Measurements from ENCODE around the gene MPC1L. TPM values are rescaled to one million over a fixed set of nuclear protein-coding genes. Genes with fewer than 3 reads are reported as not detected.
"Not testable (repeated sequence)": the region's sequence is repeated elsewhere in the genome, so short reads cannot be mapped to it uniquely, and the experiment has no call there.

Gene MPC1L
- total RNA-seq (not detected), polyA plus RNA-seq (not detected)
- long read RNA-seq, donor 1, result 0 reads
- long read RNA-seq, donor 2, result 0 reads

DNA sequence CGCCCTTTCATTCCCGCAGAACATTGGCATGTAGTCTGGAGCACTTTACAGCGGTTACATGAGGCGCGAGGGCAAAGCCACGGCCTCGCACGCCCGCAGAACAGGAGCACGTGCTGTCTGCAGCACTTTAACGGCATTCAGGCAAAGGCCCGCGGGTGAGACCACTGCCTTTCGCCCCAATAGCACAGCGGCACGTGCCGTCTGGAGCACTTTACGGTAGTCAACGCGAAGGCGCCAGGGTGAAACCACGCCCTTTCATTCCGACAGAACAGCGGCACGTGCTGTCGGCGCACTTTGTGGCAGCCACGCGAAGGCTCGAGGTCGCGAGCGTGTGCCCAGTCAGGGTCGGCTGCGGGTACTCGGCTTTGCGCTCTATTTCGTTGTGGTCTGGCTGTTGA lies at the start of gene MPC1L:
Gene MPC1L (plus strand): TSS at position 290 of the 398 bp plus-strand sequence. CDS start 138 bp downstream, outside the sequence.
- ATAC-seq (ENCODE audit: low FRiP score) (no peak), DNase-seq (no peak)
- WGBS, 2 donors, result 87 to 95% methylated on average over 38 of the region's 38 CpGs
- H3K4me3 ChIP-seq (ENCODE audit: low read length in 2 of 2), result no peak within 1 kb of the TSS
- no peaks in the 10 kb centered on the region for H3K36me3 ChIP-seq (ENCODE audit: control insufficient read depth in 1 of 2, insufficient read depth in 2 of 2, low read length in 1 of 2)
- no peaks in the 10 kb centered on the region for H3K4me1 ChIP-seq (ENCODE audit: control insufficient read depth in 1 of 2, insufficient read depth in 2 of 2, low read length in 2 of 2)
- no peaks in the 10 kb centered on the region for H3K27me3 ChIP-seq (ENCODE audit: control insufficient read depth in 1 of 2, insufficient read depth in 2 of 2, low read length in 1 of 2)
- no peak within 1 kb of the TSS for H3K27ac ChIP-seq (ENCODE audit: low read depth in 1 of 2, low read length in 2 of 2)
- H3K9me3 ChIP-seq (ENCODE audit: control insufficient read depth, low read length), result no peaks in the 10 kb centered on the region
- intact Hi-C loops (cut with DNase I), result no loop called here

- Histone ChIP-seq H3K27me3 (ENCODE audit: control insufficient read depth in 1 of 2, insufficient read depth in 2 of 2, low read length in 1 of 2) (no peaks in the 10 kb centered on the region), H3K9me3 (ENCODE audit: control insufficient read depth, low read length) (no peaks in the 10 kb centered on the region), H3K36me3 (ENCODE audit: control insufficient read depth in 1 of 2, insufficient read depth in 2 of 2, low read length in 1 of 2) (no peaks in the 10 kb centered on the region), H3K27ac (ENCODE audit: low read depth in 1 of 2, low read length in 2 of 2) (no peak overlapping the region), H3K4me1 (ENCODE audit: control insufficient read depth in 1 of 2, insufficient read depth in 2 of 2, low read length in 2 of 2) (no peaks in the 10 kb centered on the region), H3K4me3 (ENCODE audit: low read length in 2 of 2) (no peak overlapping the region)
- 39% methylated on average over 2 of the region's 2 CpGs for WGBS, 2 donors
- ATAC-seq (ENCODE audit: low FRiP score), result no peak
- DNase-seq, result no peak
- intact Hi-C loops (cut with DNase I), result no loop called here
Observed at GRCh38 chrX:40573763-40574162, 49.5 kb upstream of the MPC1L start.

DNA sequence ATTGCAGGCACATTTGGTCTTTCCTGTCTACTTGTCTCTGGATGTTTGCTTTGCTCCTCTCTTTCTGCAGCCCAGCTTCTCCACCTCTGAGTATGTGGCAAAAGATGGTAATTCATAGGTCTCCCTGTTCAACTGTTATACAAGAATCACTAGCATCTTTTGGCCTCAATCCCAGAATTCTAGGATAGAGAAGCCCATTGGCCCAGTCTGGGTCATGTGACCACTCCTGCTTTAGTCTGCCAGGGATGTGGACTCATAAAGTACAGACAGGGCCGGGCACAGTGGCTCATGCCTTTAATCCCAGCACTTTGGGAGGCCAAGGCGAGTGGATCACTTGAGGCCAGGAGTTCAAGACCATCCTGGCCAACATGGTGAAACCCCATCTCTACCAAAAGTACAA lies 47.8 kb upstream of the MPC1L start:
- H3K9me3 ChIP-seq (ENCODE audit: control insufficient read depth, low read length); H3K36me3 ChIP-seq (ENCODE audit: control insufficient read depth in 1 of 2, insufficient read depth in 2 of 2, low read length in 1 of 2); H3K4me3 ChIP-seq (ENCODE audit: low read length in 2 of 2); ATAC-seq (ENCODE audit: low FRiP score); H3K27me3 ChIP-seq (ENCODE audit: control insufficient read depth in 1 of 2, insufficient read depth in 2 of 2, low read length in 1 of 2); H3K4me1 ChIP-seq (ENCODE audit: control insufficient read depth in 1 of 2, insufficient read depth in 2 of 2, low read length in 2 of 2); intact Hi-C loops (cut with DNase I); DNase-seq; H3K27ac ChIP-seq (ENCODE audit: low read depth in 1 of 2, low read length in 2 of 2): not testable (repeated sequence)
- WGBS, 2 donors, result 56 to 63% methylated on average over 2 of the region's 2 CpGs

GRCh38 chrX:40576291-40576690 lies 46.9 kb upstream of the MPC1L start:
- intact Hi-C loops (cut with DNase I), result no loop called here
- Histone ChIP-seq H3K27ac (ENCODE audit: low read depth in 1 of 2, low read length in 2 of 2) (no peak overlapping the region), H3K4me1 (ENCODE audit: control insufficient read depth in 1 of 2, insufficient read depth in 2 of 2, low read length in 2 of 2) (no peaks in the 10 kb centered on the region), H3K4me3 (ENCODE audit: low read length in 2 of 2) (no peak overlapping the region), H3K27me3 (ENCODE audit: control insufficient read depth in 1 of 2, insufficient read depth in 2 of 2, low read length in 1 of 2) (no peaks in the 10 kb centered on the region), H3K36me3 (ENCODE audit: control insufficient read depth in 1 of 2, insufficient read depth in 2 of 2, low read length in 1 of 2) (no peaks in the 10 kb centered on the region), H3K9me3 (ENCODE audit: control insufficient read depth, low read length) (no peaks in the 10 kb centered on the region)
- ATAC-seq (ENCODE audit: low FRiP score) (no peak), DNase-seq (no peak)
- WGBS, 2 donors, result 83 to 89% methylated on average over 3 of the region's 3 CpGs

DNA sequence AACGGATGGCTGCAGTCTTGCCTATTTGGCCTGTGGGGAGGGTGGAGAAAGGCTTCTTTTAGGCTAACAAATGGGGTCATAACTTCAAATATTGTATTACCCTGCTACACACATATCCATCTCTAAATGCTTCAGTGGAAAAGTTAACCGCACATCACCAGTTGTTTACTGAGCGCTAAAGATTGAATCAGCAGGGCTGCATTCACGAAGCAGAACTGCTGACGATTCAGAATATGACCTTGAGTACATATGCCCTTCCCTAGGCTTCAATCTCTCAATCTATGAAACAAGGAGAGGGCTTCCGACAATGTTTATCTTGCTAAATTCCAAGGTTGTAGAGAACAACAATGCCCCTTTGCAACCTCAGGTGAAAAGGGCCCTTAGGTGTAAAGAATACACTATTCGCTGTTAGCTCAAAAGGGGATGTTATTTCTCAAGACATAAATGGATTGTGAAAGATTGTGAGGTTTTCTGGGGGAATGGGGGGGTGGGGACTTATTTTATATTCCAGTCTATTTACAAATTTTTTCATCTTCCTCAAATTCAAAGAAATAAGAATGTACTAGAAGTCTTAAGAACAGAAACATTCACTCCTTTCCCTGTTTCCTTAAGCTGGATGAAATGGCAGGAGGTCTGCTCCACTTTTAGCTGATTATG lies 45.1 kb upstream of the MPC1L start:
- Histone ChIP-seq H3K27ac (ENCODE audit: low read depth in 1 of 2, low read length in 2 of 2) (no peak overlapping the region), H3K9me3 (ENCODE audit: control insufficient read depth, low read length) (no peaks in the 10 kb centered on the region), H3K4me3 (ENCODE audit: low read length in 2 of 2) (no peak overlapping the region), H3K4me1 (ENCODE audit: control insufficient read depth in 1 of 2, insufficient read depth in 2 of 2, low read length in 2 of 2) (no peaks in the 10 kb centered on the region), H3K27me3 (ENCODE audit: control insufficient read depth in 1 of 2, insufficient read depth in 2 of 2, low read length in 1 of 2) (no peaks in the 10 kb centered on the region), H3K36me3 (ENCODE audit: control insufficient read depth in 1 of 2, insufficient read depth in 2 of 2, low read length in 1 of 2) (no peaks in the 10 kb centered on the region)
- no peak for ATAC-seq (ENCODE audit: low FRiP score)
- intact Hi-C loops (cut with DNase I), result no loop called here
- DNase-seq, result no peak
- 70 to 77% methylated on average over 7 of the region's 7 CpGs for WGBS, 2 donors

DNA sequence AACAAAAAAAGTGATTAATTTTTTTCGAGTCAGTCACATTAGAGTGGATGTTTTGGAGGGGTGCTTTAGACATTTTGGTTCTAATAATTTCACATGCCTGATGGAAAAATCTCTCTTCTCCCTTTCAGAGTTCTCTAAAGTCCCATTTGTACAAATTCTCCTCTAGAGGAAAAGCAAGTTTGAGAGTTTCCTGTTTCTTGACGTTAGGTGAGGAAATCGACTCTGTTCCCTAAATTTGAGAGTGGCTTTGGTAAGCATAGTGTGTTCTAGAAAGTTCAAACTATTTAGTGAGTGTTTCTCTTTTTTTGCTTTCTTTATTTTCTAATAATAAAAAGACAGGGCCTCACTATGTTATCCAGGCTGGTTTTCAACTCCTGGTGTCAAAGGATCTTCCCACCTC lies 44.1 kb upstream of the MPC1L start:
- Histone ChIP-seq H3K27me3 (ENCODE audit: control insufficient read depth in 1 of 2, insufficient read depth in 2 of 2, low read length in 1 of 2) (no peaks in the 10 kb centered on the region), H3K27ac (ENCODE audit: low read depth in 1 of 2, low read length in 2 of 2) (no peak overlapping the region), H3K4me1 (ENCODE audit: control insufficient read depth in 1 of 2, insufficient read depth in 2 of 2, low read length in 2 of 2) (no peaks in the 10 kb centered on the region), H3K4me3 (ENCODE audit: low read length in 2 of 2) (no peak overlapping the region), H3K9me3 (ENCODE audit: control insufficient read depth, low read length) (no peaks in the 10 kb centered on the region), H3K36me3 (ENCODE audit: control insufficient read depth in 1 of 2, insufficient read depth in 2 of 2, low read length in 1 of 2) (no peaks in the 10 kb centered on the region)
- 67 to 73% methylated on average over 3 of the region's 3 CpGs for WGBS, 2 donors
- ATAC-seq (ENCODE audit: low FRiP score), result no peak
- intact Hi-C loops (cut with DNase I), result no loop called here
- DNase-seq, result no peak

- ATAC-seq (ENCODE audit: low FRiP score) (peak; percentile 70), DNase-seq (no peak)
- no peaks in the 10 kb centered on the region for H3K4me1 ChIP-seq (ENCODE audit: control insufficient read depth in 1 of 2, insufficient read depth in 2 of 2, low read length in 2 of 2)
- intact Hi-C loops (cut with DNase I), result no loop called here
- peak overlapping the region in 1 of 2 donors; percentile 89 for H3K27ac ChIP-seq (ENCODE audit: low read depth in 1 of 2, low read length in 2 of 2)
- H3K36me3 ChIP-seq (ENCODE audit: control insufficient read depth in 1 of 2, insufficient read depth in 2 of 2, low read length in 1 of 2), result no peaks in the 10 kb centered on the region
- H3K4me3 ChIP-seq (ENCODE audit: low read length in 2 of 2), result peak overlapping the region; percentile 22 to 79
- 13 to 28% methylated on average over 12 of the region's 12 CpGs for WGBS, 2 donors
- H3K9me3 ChIP-seq (ENCODE audit: control insufficient read depth, low read length), result no peaks in the 10 kb centered on the region
- H3K27me3 ChIP-seq (ENCODE audit: control insufficient read depth in 1 of 2, insufficient read depth in 2 of 2, low read length in 1 of 2), result no peaks in the 10 kb centered on the region
Observed at GRCh38 chrX:40579900-40580536, 43.2 kb upstream of the MPC1L start.

DNA sequence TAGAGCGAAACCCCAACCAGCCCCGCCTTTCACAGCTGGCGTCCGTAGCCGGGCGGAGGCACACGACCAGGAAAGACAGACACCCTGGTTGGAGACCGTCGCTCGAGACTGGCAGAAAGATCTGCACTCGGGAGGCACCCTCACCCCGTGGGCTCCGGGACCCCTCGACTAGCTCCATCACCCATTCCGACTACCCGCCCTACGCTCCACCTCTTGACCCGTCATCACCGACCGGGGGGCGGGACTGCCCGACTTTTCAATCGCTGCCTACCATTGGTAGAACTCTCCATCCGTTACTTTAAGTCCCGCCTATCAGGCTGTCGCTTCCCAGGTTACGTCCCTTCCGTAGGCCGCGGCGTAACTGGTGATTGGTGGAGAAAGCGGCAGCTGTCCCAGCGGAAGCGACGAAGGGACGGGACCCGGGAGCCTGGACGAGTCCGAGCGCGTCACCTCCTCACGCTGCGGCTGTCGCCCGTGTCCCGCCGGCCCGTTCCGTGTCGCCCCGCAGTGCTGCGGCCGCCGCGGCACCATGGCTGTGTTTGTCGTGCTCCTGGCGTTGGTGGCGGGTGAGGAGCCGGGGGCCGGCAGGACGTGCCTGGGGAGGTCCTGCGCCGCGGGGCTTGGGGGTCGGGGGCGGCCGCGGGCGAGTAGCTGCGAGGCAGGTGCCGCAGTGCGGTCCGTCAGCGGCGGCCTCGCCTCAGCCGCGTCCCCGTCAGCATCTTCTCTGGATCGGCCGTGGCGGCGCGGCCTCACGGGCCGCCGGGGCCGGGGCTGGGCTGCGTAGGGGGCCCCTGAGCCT lies 42.5 kb upstream of the MPC1L start, which contains the start of gene ATP6AP2:
Gene ATP6AP2 (plus strand): TSS at position 434 of the 799 bp plus-strand sequence. CDS start 96 bp downstream, at position 530.
- ATAC-seq (ENCODE audit: low FRiP score), result peak; percentile 97
- peak; percentile 94 to 96 for DNase-seq
- WGBS, 2 donors, result 1 to 23% methylated on average over 69 to 89 of the region's 89 CpGs
- Histone ChIP-seq H3K27me3 (ENCODE audit: control insufficient read depth in 1 of 2, insufficient read depth in 2 of 2, low read length in 1 of 2) (no peaks in the 10 kb centered on the region), H3K4me1 (ENCODE audit: control insufficient read depth in 1 of 2, insufficient read depth in 2 of 2, low read length in 2 of 2) (no peaks in the 10 kb centered on the region), H3K36me3 (ENCODE audit: control insufficient read depth in 1 of 2, insufficient read depth in 2 of 2, low read length in 1 of 2) (no peaks in the 10 kb centered on the region), H3K27ac (ENCODE audit: low read depth in 1 of 2, low read length in 2 of 2) (peak within 1 kb of the TSS; percentile 29 to 89), H3K4me3 (ENCODE audit: low read length in 2 of 2) (peak within 1 kb of the TSS; percentile 53 to 79), H3K9me3 (ENCODE audit: control insufficient read depth, low read length) (no peaks in the 10 kb centered on the region)
- intact Hi-C loops (cut with DNase I), result no loop called here
